HG03196 (cell line): ENCODE measurements around the gene HOXA7.

Experiments
- ATAC-seq: cut with Tn5 transposase; IDR thresholded peaks from one replicate; pipeline ENCODE4 v1.9.1; 2021; ENCODE audit not compliant: unreplicated experiment

Gene HOXA7

GRCh38 chr7:27122077-27122910 is 34.2 kb downstream of the HOXA7 start:
- no peak for ATAC-seq

- no peak for ATAC-seq
Measured at GRCh38 chr7:27121684-27122076, 34.8 kb downstream of the HOXA7 start.

GRCh38 chr7:27119412-27119911 is 37.0 kb downstream of the HOXA7 start:
- no peak for ATAC-seq

- no peak for ATAC-seq
Measured at GRCh38 chr7:27118580-27118979, 37.9 kb downstream of the HOXA7 start.

GRCh38 chr7:27117887-27118491 is 38.5 kb downstream of the HOXA7 start:
- no peak for ATAC-seq

GRCh38 chr7:27116962-27117886 is 39.3 kb downstream of the HOXA7 start:
- ATAC-seq, result no peak

- ATAC-seq, result no peak
Measured at GRCh38 chr7:27116031-27116961, 40.2 kb downstream of the HOXA7 start.

- ATAC-seq, result no peak
Measured at GRCh38 chr7:27115221-27116026, 41.1 kb downstream of the HOXA7 start.

GRCh38 chr7:27114881-27115220 is 41.6 kb downstream of the HOXA7 start:
- no peak for ATAC-seq

- no peak for ATAC-seq
Measured at GRCh38 chr7:27113991-27114769, 42.3 kb downstream of the HOXA7 start.

GRCh38 chr7:27112955-27113949 is 43.2 kb downstream of the HOXA7 start:
- ATAC-seq, result no peak

GRCh38 chr7:27112361-27112760 is 44.1 kb downstream of the HOXA7 start:
- no peak for ATAC-seq

GRCh38 chr7:27111751-27112277 is 44.7 kb downstream of the HOXA7 start:
- no peak for ATAC-seq

GRCh38 chr7:27111042-27111750 is 45.3 kb downstream of the HOXA7 start:
- no peak for ATAC-seq

GRCh38 chr7:27110186-27111031 is 46.1 kb downstream of the HOXA7 start:
- ATAC-seq, result no peak
